ENCODE data around the gene TRAF1.
A peak's percentile ranks its signal among the peaks of the same experiment; 100 is the strongest.

The TRAF1 gene

GRCh38 chr9:120890320-120891244, 36.0 kb downstream of the TRAF1 start:
- DNase-seq (ENCODE audit: low read depth, low spot score), result no peak

DNA sequence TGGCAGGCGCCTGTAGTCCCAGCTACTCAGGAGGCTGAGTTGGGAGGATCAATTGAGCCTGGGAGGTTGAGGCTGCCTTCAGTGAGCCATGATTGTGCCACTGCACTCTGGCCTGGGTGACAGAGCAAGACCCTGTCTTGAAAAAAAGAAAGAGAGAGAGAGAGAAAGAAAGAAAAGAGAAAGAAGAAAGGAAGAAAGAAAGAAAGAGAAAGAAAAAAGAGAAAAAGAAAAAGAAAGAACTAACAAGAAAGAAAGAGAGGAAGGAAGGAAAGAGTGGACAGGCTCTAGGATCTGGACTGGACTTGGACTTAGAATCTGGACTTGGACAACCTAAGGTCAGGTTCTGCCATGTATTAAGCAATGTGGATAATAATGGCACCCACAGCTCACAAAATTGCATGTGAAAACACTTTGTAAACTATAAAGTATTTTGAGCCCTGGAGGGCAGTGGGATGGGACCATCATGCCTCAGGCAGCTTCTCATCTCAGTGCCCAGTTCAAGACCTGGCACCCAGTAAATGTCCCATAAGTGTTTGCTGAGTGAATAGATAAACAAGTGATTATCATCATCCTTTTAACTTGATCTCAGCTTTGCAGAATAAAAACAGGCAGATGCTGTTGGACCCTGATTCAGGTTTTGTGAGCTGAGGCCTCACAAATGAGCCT, 36.9 kb downstream of the TRAF1 start:
- no peak for DNase-seq (ENCODE audit: low read depth, low spot score)

DNA sequence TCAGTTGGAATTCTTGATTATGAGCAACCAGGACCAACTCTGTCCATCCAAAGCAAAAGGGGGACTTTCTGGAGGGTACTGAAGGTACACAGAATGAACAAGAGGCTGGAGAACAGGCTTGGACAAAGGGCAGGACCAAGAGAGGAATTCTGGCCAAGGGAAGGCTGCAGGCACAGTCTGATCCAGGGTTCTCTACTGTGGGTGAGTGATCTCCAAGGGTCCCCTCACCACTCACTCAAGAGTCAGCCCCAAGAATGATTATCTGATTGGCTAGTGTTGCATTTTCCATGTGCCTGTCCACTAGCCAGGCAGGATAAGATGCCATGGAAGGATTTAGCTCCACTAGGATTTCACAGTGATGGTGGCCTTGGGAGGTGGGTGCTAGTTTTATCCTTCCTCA, 38.0 kb downstream of the TRAF1 start:
- no peak for DNase-seq (ENCODE audit: low read depth, low spot score)

GRCh38 chr9:120886490-120886967, 40.1 kb downstream of the TRAF1 start:
- DNase-seq (ENCODE audit: low read depth, low spot score), result peak; percentile 49

DNA sequence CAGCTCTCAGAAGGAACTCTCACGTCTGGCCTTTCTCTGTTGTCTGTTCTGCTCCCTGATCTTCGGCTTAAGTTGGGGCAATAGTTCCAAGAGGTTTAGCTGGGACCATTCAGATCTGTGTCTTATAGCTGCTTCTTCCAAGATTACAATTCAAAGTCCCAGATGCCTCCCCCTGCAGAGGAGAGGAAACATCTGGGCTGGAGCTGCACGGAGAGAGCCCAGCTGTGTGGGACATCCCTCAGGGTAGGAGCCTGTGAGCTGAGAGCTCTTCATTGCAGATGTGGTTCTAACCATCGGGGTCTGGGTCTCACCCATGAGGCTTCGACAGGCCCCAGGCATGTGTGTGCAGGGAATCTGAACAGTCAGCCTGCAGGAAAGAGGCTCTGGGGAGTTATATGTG, 40.6 kb downstream of the TRAF1 start:
- DNase-seq (ENCODE audit: low read depth, low spot score), result no peak

GRCh38 chr9:120885457-120885856, 41.1 kb downstream of the TRAF1 start:
- no peak for DNase-seq (ENCODE audit: low read depth, low spot score)

GRCh38 chr9:120883608-120883996, 43.0 kb downstream of the TRAF1 start:
- DNase-seq (ENCODE audit: low read depth, low spot score), result no peak

DNA sequence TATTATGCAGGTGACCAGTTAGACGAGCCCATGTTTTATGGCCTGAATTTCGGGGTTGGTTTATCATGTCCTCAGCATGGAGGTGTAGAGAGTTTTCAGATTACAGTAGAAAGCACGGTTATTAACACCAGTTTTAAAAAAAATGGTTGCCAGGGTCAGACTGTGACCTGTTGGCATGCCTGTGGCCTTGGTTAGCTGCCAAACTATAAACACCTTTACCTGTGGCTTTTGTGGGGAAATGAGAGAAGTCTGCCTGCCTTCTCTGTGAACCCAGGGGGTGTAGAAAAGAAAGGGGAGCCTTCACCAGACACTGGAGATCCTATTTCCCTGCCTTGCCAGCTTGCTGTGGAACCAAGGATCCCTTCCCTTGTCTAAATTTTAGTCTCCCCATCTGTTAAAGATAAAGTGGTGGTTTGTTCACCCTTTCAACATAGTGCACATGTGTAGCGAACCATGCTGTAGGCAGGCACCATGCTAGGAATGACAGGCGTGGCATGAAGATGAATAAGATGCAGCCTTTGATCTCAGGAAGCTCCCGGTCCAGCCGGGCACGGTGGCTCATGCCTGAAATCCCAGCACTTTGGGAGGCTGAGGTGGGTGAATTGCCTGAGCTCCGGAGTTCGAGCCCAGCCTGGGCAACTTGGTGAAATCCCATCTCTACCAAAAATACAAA, 43.5 kb downstream of the TRAF1 start:
- DNase-seq (ENCODE audit: low read depth, low spot score), result no peak

GRCh38 chr9:120879446-120879845, 47.1 kb downstream of the TRAF1 start:
- DNase-seq (ENCODE audit: low read depth, low spot score), result no peak

GRCh38 chr9:120878188-120879130, 48.1 kb downstream of the TRAF1 start:
- DNase-seq (ENCODE audit: low read depth, low spot score), result no peak

- no peak for DNase-seq (ENCODE audit: low read depth, low spot score)
Measured at GRCh38 chr9:120877276-120878034, 49.1 kb downstream of the TRAF1 start.

GRCh38 chr9:120876842-120877240, 49.8 kb downstream of the TRAF1 start, which contains the start of gene PHF19:
Gene PHF19, minus strand, starts transcription at chr9:120877188. Its CDS starts 2,447 bp downstream, at chr9:120874741.
- no peak for DNase-seq (ENCODE audit: low read depth, low spot score)

GRCh38 chr9:120875954-120876841, 50.4 kb downstream of the TRAF1 start:
- peak; percentile 66 for DNase-seq (ENCODE audit: low read depth, low spot score)

- no peak for DNase-seq (ENCODE audit: low read depth, low spot score)
Measured at GRCh38 chr9:120875643-120875953, 51.0 kb downstream of the TRAF1 start.

DNA sequence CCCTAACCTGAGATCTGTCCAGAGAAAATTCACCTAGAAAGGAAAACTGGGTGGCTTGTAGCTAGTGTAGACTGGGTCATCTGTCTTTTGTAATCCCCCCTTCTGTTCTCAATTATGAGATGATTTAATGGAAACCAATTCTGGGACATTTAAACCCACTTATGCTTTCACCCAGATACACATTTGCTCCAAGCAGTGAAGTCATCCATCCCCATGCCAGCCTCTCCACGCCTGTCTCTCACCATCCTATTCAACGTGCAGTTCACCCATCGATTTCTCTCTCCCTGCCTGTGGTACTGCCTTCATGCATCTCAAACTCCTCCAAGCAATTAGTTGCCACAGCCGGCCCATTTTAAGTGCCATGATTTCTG, 51.4 kb downstream of the TRAF1 start:
- DNase-seq (ENCODE audit: low read depth, low spot score), result no peak

- no peak for DNase-seq (ENCODE audit: low read depth, low spot score)
Measured at GRCh38 chr9:120874226-120875194, 52.1 kb downstream of the TRAF1 start.

GRCh38 chr9:120873512-120873911, 53.1 kb downstream of the TRAF1 start:
- DNase-seq (ENCODE audit: low read depth, low spot score), result no peak

DNA sequence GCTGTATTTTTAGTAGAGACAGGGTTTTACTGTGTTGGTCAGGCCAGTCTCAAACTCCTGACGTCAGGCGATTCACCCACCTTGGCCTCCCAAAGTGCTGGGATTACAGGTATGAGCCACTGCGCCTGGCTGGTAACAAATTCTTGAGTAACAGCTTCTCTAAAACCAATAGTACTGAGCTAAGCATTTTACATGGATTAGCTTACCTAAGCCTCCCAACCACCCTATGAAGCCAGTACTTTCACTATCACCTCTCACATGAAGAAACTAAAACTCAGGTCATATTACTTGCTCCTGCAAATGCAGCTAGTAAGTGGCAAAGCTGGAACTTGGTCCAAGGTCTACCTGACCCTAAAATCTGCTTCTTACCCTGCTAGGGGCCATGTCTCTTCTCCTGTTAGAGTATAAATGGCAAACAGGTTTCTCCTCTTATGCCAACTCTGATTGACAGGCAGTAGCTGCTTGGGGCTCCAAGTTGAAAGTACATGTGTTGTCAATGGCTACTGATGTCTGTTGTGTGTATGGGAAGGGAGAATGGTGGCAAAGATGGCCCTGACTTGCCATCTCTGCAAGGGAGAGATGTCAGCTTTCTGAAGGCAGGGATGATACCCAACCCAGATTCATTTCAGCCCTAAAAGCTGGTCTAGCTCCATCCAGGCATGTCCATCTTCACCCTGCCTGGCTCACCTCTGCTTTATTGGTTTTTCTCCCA, 53.6 kb downstream of the TRAF1 start:
- DNase-seq (ENCODE audit: low read depth, low spot score), result no peak

Data from smooth muscle cell of the brain vasculature (primary cell).